ENCODE data around the gene WDR38. TPM values are rescaled to one million over a fixed set of nuclear protein-coding genes. Genes with fewer than 3 reads are reported as not detected.

Gene WDR38
- total RNA-seq, 1 donor: not detected

DNA sequence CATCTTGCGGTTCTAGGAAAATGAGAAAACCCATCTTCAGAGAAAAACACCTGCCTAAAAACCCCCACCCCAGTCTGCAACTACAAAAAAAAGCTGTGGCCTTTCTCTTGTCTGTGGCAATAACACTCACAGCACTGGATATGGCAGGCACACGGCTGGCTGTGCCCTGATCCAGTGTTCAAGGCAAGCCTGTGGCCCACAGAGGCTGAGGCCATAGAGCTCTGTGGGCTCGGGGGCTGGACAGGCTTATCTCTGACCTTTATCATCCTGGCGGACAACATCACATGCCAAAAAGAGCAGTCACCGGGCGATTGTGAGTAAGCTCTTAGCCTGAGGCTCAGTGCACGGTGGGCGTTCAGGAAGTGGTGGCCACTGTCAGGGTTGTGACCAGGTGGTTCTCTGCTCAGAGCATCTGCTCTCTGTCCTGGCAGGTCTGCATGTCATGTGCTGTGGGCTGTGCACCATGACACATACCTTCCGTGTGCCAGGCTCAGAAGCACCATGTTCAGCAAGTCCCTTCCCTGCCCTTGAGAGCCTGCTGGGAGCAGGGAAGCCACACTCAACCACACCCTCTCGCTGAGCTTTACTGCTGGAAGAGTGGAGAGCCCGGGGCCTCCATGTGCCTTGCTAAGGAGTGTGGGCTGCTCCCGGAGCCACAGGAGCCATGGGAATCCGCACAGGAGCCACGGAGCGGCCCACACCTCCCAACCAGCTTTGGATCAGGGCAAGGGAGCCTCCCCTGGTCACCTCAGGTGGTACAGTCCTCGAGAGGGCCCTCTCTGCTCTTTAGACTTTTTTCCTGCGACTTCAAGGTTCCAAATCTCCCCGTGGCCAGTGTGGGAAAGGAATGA, 34.6 kb upstream of the WDR38 start:
- Histone ChIP-seq H4K20me1 (ENCODE audit: insufficient read depth, low read length) (no peaks in the 10 kb centered on the region), H3K79me2 (ENCODE audit: insufficient read depth, low read length) (no peaks in the 10 kb centered on the region), H3K27ac (ENCODE audit: low read depth, low read length) (no peak overlapping the region), H3K36me3 (ENCODE audit: insufficient read depth, low read length) (no peaks in the 10 kb centered on the region), H3K9me3 (ENCODE audit: low read depth, low read length) (no peaks in the 10 kb centered on the region), H3K4me1 (ENCODE audit: insufficient read depth, low read length) (peaks cover 9% of the 10 kb centered on the region), H3K27me3 (ENCODE audit: insufficient read depth, low read length) (no peaks in the 10 kb centered on the region), H3K4me3 (ENCODE audit: insufficient read depth, low read length) (no peak overlapping the region), H2AFZ (ENCODE audit: low read length) (no peak overlapping the region), H3K4me2 (ENCODE audit: insufficient read depth, low read length) (no peak overlapping the region)
- DNase-seq (ENCODE audit: insufficient read length, low spot score, missing footprints): no peak
- TF ChIP-seq, protein P1, sequence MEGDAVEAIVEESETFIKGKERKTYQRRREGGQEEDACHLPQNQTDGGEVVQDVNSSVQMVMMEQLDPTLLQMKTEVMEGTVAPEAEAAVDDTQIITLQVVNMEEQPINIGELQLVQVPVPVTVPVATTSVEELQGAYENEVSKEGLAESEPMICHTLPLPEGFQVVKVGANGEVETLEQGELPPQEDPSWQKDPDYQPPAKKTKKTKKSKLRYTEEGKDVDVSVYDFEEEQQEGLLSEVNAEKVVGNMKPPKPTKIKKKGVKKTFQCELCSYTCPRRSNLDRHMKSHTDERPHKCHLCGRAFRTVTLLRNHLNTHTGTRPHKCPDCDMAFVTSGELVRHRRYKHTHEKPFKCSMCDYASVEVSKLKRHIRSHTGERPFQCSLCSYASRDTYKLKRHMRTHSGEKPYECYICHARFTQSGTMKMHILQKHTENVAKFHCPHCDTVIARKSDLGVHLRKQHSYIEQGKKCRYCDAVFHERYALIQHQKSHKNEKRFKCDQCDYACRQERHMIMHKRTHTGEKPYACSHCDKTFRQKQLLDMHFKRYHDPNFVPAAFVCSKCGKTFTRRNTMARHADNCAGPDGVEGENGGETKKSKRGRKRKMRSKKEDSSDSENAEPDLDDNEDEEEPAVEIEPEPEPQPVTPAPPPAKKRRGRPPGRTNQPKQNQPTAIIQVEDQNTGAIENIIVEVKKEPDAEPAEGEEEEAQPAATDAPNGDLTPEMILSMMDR (IDR thresholded peaks at IDR 0.05; ENCODE audit: extremely low read depth, low read depth, low read length): no peak

DNA sequence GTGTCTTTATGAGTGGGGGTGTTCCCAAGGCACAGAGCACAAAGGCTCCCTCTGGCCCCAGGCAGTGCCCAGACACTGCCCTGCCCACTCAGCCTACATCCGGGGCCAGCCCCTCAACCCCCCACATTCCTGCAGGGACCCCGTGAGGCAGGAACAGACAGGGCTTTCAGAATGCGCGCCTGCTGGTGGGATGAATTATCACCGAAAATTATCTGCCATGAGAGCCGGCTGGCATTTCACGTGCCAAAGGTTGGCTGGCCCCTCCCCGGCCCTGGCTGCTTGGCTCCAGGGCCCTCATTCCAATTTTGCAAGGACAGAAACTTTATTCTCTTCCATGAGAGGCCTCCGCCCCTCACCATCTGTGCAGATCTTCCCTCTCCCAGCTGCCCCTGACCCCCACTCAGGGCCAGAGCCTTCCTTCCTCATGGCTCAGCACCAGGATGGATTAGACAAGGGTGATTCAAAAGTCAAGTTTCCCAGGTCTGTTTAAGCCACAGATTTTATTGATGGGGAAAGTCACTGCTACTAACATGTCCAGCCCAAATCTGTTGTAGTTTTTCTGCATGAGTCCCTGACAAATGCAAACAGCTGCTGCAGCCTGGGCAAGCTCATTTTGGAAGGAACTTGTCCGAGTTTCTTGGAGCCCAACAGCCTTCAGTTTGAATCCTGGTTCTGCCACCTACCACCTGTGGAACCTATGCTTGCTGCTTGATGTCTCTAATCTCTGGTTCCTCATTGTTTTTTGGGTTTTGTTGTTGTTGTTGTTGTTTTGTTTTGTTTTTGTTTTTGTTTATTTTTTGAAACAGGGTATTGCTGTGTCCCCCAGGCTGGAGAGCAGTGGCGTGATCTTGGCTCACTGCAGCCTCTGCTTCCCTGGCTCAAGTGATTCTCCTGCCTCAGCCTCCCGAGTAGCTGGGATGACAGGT, 32.3 kb upstream of the WDR38 start:
- peaks cover 9% of the 10 kb centered on the region for H3K4me1 ChIP-seq (ENCODE audit: insufficient read depth, low read length)
- H3K27me3 ChIP-seq (ENCODE audit: insufficient read depth, low read length): no peaks in the 10 kb centered on the region
- H3K4me2 ChIP-seq (ENCODE audit: insufficient read depth, low read length): no peak overlapping the region
- TF ChIP-seq, protein P1 (IDR thresholded peaks at IDR 0.05; ENCODE audit: extremely low read depth, low read depth, low read length): no peak
- no peaks in the 10 kb centered on the region for H4K20me1 ChIP-seq (ENCODE audit: insufficient read depth, low read length)
- H2AFZ ChIP-seq (ENCODE audit: low read length): no peak overlapping the region
- no peak for DNase-seq (ENCODE audit: insufficient read length, low spot score, missing footprints)
- no peaks in the 10 kb centered on the region for H3K9me3 ChIP-seq (ENCODE audit: low read depth, low read length)
- no peak overlapping the region for H3K27ac ChIP-seq (ENCODE audit: low read depth, low read length)
- H3K4me3 ChIP-seq (ENCODE audit: insufficient read depth, low read length): no peak overlapping the region
- H3K36me3 ChIP-seq (ENCODE audit: insufficient read depth, low read length): no peaks in the 10 kb centered on the region
- H3K79me2 ChIP-seq (ENCODE audit: insufficient read depth, low read length): no peaks in the 10 kb centered on the region

DNA sequence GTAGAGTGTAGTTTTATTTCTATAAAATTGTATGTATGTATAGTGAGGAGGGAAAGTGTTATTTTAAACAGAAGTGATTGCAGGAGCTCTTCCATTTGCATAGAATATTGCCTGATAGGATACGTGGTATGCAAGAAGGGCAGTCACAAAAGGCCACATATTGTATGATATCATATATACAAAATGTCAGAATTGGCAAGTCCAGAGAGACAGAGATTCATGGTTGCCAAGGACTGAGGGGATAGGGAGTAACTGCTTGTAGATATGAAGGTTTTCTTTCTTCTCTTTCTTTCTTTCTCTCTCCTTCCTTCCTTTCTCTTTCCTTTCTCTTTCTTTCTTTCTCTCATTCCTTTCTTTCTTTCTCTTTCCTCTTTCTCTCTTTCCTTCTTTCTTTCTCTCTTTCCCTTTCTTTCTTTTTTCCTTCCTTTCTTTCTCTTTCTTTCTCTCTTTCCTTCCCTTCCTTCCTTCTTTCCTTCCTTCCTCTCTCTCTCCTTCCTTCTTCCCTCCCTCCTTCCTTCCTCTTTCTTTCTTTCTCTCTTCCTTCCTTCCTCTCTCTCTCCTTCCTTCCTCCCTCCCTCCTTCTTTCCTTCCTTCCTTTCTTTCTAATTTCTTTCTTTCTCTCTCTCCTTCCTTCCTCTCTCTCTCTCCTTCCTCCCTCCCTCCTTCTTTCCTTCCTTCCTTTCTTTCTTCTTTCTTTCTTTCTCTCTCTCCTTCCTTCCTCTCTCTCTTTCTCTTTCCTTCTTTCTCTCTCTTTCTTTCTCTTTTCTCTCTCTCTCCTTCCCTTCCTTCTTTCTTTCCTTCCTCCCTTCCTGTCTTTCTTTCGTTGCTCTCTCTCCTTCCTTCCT, 24.5 kb upstream of the WDR38 start:
- Histone ChIP-seq H2AFZ (ENCODE audit: low read length) (no peak overlapping the region), H3K4me2 (ENCODE audit: insufficient read depth, low read length) (no peak overlapping the region), H3K36me3 (ENCODE audit: insufficient read depth, low read length) (no peaks in the 10 kb centered on the region), H3K4me3 (ENCODE audit: insufficient read depth, low read length) (no peak overlapping the region), H3K27me3 (ENCODE audit: insufficient read depth, low read length) (peaks cover 6% of the 10 kb centered on the region), H3K27ac (ENCODE audit: low read depth, low read length) (no peak overlapping the region), H3K9me3 (ENCODE audit: low read depth, low read length) (no peaks in the 10 kb centered on the region), H4K20me1 (ENCODE audit: insufficient read depth, low read length) (no peaks in the 10 kb centered on the region), H3K79me2 (ENCODE audit: insufficient read depth, low read length) (no peaks in the 10 kb centered on the region), H3K4me1 (ENCODE audit: insufficient read depth, low read length) (peaks cover 7% of the 10 kb centered on the region)
- no peak for DNase-seq (ENCODE audit: insufficient read length, low spot score, missing footprints)
- TF ChIP-seq, protein P1 (IDR thresholded peaks at IDR 0.05; ENCODE audit: extremely low read depth, low read depth, low read length): no peak
